HepG2 (cell line): ENCODE data around the gene POLDIP3. TPM values are rescaled to one million over a fixed set of nuclear protein-coding genes. Genes with fewer than 3 reads are reported as not detected.

ENCODE experiments used
- EED ChIP-seq: sonication (generic); formaldehyde crosslinking; IDR thresholded peaks from 2 replicates; pipeline ENCODE4 v1.5.0; 2020; ENCODE audit warnings: mild to moderate bottlenecking, missing genetic modification reagents
- FOXK1 ChIP-seq: sonication (generic); formaldehyde crosslinking; IDR thresholded peaks from 2 replicates; pipeline ENCODE4 v1.4.0; 2020; ENCODE audit warnings: low read depth, missing genetic modification reagents, borderline replicate concordance
- HNF4G ChIP-seq, 2 experiments: sonication (generic) in 1 of 2; formaldehyde crosslinking in 1 of 2; IDR thresholded peaks; 2 replicates each; pipeline versions ENCODE4 v1.4.0 to v1.6.1; 2011 to 2020; ENCODE audit warnings: borderline replicate concordance in 2 of 2, low read depth in 2 of 2, mild to moderate bottlenecking in 2 of 2, low read length in 1 of 2, missing genetic modification reagents in 1 of 2, moderate library complexity in 1 of 2
- HNRNPK ChIP-seq: fragments of 200-400 bp; formaldehyde crosslinking; IDR thresholded peaks from 2 replicates; pipeline ENCODE4 v1.6.1; 2018; ENCODE audit warnings: low read length, low read depth, moderate library complexity, mild to moderate bottlenecking; ENCODE audit not compliant: poor library complexity, severe bottlenecking
- HOXD1 ChIP-seq: sonication (generic); formaldehyde crosslinking; IDR thresholded peaks from 2 replicates; pipeline ENCODE4 v1.5.0; 2020; ENCODE audit warnings: missing genetic modification reagents
- KAT7 ChIP-seq: IDR thresholded peaks from 2 replicates; pipeline ENCODE4 v1.6.1; 2018; ENCODE audit warnings: borderline replicate concordance, missing compliant biosample characterization
- KAT8 ChIP-seq: IDR thresholded peaks from 2 replicates; pipeline ENCODE4 v1.6.1; 2016; ENCODE audit warnings: missing genetic modification reagents, missing compliant biosample characterization
- KMT2B ChIP-seq: IDR thresholded peaks from 2 replicates; pipeline ENCODE4 v1.6.1; 2016; ENCODE audit warnings: missing genetic modification reagents, missing compliant biosample characterization
- NFKBIZ ChIP-seq: IDR thresholded peaks from 2 replicates; pipeline ENCODE4 v1.6.1; 2018; ENCODE audit warnings: missing genetic modification reagents, missing compliant biosample characterization
- PHF20 ChIP-seq: sonication (generic); formaldehyde crosslinking; IDR thresholded peaks from 2 replicates; pipeline ENCODE4 v1.5.0; 2020; ENCODE audit warnings: mild to moderate bottlenecking, missing genetic modification reagents
- RBM39 ChIP-seq: fragments of 200-400 bp; formaldehyde crosslinking; IDR thresholded peaks from one replicate; pipeline ENCODE4 v1.6.1; 2018; ENCODE audit warnings: antibody characterized with exemption, mild to moderate bottlenecking, low read depth, low read length; ENCODE audit not compliant: poor library complexity, severe bottlenecking
- SAP130 ChIP-seq: IDR thresholded peaks from 2 replicates; pipeline ENCODE4 v1.6.1; 2016; ENCODE audit warnings: low read depth
- STAG1 ChIP-seq: sonication (generic); formaldehyde crosslinking; IDR thresholded peaks from 2 replicates; pipeline ENCODE4 v1.4.0; 2020; ENCODE audit warnings: missing genetic modification reagents
- YY1 ChIP-seq: IDR thresholded peaks from 2 replicates; pipeline ENCODE4 v1.6.1; 2011; ENCODE audit warnings: low read length, low read depth, moderate library complexity, mild to moderate bottlenecking; ENCODE audit not compliant: insufficient read depth, insufficient replicate concordance
- polyA plus RNA-seq, 8 experiments: library from polyadenylated mRNA; depleted of rRNA in 3 of 8; stranded (reverse) in 7 of 8; unstranded in 1 of 8; fragments of >200 nt; fragmentation: Illumina TruSeq in 4 of 8; extraction: Trizol in 4 of 8; gene quantifications; 2 replicates each; pipeline versions ENCODE4 v1.2.1 to v1.2.3, GENCODE V29; 2011 to 2016; ENCODE audit warnings: low read depth in 4 of 8, missing spikeins in 1 of 8, mixed read lengths in 1 of 8; ENCODE audit not compliant: insufficient read depth in 1 of 8
- total RNA-seq, 5 experiments: library from RNA; depleted of rRNA; stranded (reverse); fragments of >200 nt; fragmentation: Illumina TruSeq; extraction: Trizol; gene quantifications; 2 replicates each; pipeline ENCODE4 v1.2.3, GENCODE V29; 2016; ENCODE audit warnings: low read depth in 1 of 5
- TF ChIP-seq, protein P1 (sequence below): sonication (generic); formaldehyde crosslinking; IDR thresholded peaks from 2 replicates; pipeline ENCODE4 v1.8.1; 2023; ENCODE audit warnings: mild to moderate bottlenecking, missing genetic modification reagents
- TF ChIP-seq, protein P2 (sequence below): sonication (generic); formaldehyde crosslinking; IDR thresholded peaks from 2 replicates; pipeline ENCODE4 v1.8.0; 2022; ENCODE audit warnings: missing genetic modification reagents, mild to moderate bottlenecking, inconsistent platforms, borderline replicate concordance
- TF ChIP-seq, protein P3 (sequence below): sonication (generic); formaldehyde crosslinking; IDR thresholded peaks from 2 replicates; pipeline ENCODE4 v1.5.0; 2020; ENCODE audit warnings: mild to moderate bottlenecking, missing genetic modification reagents, moderate library complexity
- TF ChIP-seq, protein P4 (sequence below): sonication (generic); formaldehyde crosslinking; IDR thresholded peaks from 2 replicates; pipeline ENCODE4 v1.4.0; 2020; ENCODE audit warnings: missing genetic modification reagents
- TF ChIP-seq, protein P5 (sequence below): sonication (generic); formaldehyde crosslinking; IDR thresholded peaks from 2 replicates; pipeline ENCODE4 v1.5.0; 2020; ENCODE audit warnings: mild to moderate bottlenecking, missing genetic modification reagents

Gene POLDIP3
- total and polyA plus RNA-seq, 2 of the 13 experiments (the other 11 are each of a cell fraction or from before 2014, with no cell fraction given): 45.8 to 47.4 TPM

DNA sequence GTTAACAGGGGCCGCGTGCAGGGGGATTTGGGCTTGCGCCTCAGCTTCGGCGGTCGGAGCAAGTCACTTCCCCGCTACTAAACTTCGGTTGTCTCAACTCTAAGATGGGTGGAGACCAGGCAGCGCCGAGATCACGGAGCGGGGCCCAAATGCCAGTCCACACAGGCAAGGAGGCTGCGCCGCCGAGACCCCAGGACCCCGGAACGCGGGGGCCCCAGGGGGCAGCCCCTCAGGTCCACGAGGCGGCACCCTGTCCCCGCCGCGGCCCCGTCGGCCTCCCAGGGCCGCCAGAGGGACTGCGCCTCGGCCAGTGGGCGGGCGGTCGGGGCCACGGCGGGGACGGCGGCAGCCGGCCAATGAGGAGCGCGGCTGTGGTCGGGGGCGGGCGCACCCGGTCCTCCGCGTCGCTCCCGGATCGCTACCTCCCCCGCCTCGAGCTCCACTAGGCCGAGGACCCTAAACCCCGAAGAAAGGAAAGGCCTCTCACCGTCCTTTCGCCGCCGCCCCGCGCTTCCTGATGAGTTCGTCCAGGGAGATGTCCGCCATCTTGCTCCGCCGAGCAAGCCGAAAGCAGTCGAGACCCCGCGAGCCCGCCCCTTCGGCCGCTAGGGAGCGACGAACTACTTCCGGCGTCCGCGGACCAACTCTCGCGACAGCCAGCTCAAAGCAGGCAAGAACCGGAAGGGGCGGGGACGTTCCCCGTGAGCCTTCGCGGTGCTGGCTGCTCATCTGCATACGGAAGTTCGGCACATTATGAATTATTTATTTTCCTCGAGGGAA is at the start of gene POLDIP3 (continued):
- 0 out of 2 replicates have a peak, but pooled peaks have one; percentile 2 for TF ChIP-seq STAG1 (CRISPR knock-in tag)
- TF ChIP-seq, protein P1, sequence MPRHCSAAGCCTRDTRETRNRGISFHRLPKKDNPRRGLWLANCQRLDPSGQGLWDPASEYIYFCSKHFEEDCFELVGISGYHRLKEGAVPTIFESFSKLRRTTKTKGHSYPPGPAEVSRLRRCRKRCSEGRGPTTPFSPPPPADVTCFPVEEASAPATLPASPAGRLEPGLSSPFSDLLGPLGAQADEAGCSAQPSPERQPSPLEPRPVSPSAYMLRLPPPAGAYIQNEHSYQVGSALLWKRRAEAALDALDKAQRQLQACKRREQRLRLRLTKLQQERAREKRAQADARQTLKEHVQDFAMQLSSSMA (CRISPR knock-in tag): 0 out of 2 replicates have a peak, but pooled peaks have one; percentile 6
- TF ChIP-seq KAT8 (CRISPR knock-in tag): peak; percentile 86
- TF ChIP-seq NFKBIZ (CRISPR knock-in tag): peak; percentile 10; the same call in 1 of the 2 replicates
- TF ChIP-seq KMT2B (CRISPR knock-in tag): peak; percentile 63
- TF ChIP-seq, protein P2, sequence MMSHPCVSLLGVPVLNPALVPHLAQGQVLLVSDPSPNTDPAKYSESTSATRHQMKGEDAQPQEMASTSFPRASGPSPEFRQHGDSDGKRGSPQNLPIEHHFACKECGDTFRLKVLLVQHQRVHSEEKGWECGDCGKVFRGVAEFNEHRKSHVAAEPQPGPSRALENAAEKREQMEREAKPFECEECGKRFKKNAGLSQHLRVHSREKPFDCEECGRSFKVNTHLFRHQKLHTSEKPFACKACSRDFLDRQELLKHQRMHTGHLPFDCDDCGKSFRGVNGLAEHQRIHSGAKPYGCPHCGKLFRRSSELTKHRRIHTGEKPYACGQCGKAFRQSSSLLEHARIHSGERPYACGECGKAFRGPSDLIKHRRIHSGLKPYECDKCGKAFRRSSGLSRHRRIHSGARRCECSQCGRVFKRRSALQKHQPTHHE: no peak
- TF ChIP-seq, protein P3, sequence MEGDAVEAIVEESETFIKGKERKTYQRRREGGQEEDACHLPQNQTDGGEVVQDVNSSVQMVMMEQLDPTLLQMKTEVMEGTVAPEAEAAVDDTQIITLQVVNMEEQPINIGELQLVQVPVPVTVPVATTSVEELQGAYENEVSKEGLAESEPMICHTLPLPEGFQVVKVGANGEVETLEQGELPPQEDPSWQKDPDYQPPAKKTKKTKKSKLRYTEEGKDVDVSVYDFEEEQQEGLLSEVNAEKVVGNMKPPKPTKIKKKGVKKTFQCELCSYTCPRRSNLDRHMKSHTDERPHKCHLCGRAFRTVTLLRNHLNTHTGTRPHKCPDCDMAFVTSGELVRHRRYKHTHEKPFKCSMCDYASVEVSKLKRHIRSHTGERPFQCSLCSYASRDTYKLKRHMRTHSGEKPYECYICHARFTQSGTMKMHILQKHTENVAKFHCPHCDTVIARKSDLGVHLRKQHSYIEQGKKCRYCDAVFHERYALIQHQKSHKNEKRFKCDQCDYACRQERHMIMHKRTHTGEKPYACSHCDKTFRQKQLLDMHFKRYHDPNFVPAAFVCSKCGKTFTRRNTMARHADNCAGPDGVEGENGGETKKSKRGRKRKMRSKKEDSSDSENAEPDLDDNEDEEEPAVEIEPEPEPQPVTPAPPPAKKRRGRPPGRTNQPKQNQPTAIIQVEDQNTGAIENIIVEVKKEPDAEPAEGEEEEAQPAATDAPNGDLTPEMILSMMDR (CRISPR knock-in tag): peak; percentile 75
- peak; percentile 14; the same call in 1 of the 2 replicates for TF ChIP-seq FOXK1
- TF ChIP-seq PHF20 (CRISPR knock-in tag): peak; percentile 69
- TF ChIP-seq, protein P4, sequence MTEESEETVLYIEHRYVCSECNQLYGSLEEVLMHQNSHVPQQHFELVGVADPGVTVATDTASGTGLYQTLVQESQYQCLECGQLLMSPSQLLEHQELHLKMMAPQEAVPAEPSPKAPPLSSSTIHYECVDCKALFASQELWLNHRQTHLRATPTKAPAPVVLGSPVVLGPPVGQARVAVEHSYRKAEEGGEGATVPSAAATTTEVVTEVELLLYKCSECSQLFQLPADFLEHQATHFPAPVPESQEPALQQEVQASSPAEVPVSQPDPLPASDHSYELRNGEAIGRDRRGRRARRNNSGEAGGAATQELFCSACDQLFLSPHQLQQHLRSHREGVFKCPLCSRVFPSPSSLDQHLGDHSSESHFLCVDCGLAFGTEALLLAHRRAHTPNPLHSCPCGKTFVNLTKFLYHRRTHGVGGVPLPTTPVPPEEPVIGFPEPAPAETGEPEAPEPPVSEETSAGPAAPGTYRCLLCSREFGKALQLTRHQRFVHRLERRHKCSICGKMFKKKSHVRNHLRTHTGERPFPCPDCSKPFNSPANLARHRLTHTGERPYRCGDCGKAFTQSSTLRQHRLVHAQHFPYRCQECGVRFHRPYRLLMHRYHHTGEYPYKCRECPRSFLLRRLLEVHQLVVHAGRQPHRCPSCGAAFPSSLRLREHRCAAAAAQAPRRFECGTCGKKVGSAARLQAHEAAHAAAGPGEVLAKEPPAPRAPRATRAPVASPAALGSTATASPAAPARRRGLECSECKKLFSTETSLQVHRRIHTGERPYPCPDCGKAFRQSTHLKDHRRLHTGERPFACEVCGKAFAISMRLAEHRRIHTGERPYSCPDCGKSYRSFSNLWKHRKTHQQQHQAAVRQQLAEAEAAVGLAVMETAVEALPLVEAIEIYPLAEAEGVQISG (CRISPR knock-in tag): peak; percentile 87
- peak; percentile 96 for TF ChIP-seq YY1
- TF ChIP-seq HOXD1 (CRISPR knock-in tag): peak; percentile 28
- peak; percentile 56; the same call in 1 of the 2 replicates for TF ChIP-seq KAT7
- no peak for TF ChIP-seq RBM39
- TF ChIP-seq, protein P5, sequence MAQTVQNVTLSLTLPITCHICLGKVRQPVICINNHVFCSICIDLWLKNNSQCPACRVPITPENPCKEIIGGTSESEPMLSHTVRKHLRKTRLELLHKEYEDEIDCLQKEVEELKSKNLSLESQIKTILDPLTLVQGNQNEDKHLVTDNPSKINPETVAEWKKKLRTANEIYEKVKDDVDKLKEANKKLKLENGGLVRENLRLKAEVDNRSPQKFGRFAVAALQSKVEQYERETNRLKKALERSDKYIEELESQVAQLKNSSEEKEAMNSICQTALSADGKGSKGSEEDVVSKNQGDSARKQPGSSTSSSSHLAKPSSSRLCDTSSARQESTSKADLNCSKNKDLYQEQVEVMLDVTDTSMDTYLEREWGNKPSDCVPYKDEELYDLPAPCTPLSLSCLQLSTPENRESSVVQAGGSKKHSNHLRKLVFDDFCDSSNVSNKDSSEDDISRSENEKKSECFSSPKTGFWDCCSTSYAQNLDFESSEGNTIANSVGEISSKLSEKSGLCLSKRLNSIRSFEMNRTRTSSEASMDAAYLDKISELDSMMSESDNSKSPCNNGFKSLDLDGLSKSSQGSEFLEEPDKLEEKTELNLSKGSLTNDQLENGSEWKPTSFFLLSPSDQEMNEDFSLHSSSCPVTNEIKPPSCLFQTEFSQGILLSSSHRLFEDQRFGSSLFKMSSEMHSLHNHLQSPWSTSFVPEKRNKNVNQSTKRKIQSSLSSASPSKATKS: 0 out of 2 replicates have a peak, but pooled peaks have one; percentile 34
- 0 out of 2 replicates have a peak, but pooled peaks have one; percentile 14 for TF ChIP-seq EED
- peak; percentile 6 for TF ChIP-seq HNRNPK
- TF ChIP-seq HNF4G (IDR thresholded peaks at IDR 0.05; ENCODE audit: borderline replicate concordance, low read depth, low read length): no peak
- 0 out of 2 replicates have a peak, but pooled peaks have one; percentile 13 for TF ChIP-seq HNF4G (CRISPR knock-in tag; IDR thresholded peaks at IDR 0.05; ENCODE audit: borderline replicate concordance, low read depth)
- TF ChIP-seq SAP130 (CRISPR knock-in tag): peak; percentile 75
